Choroid plexus epithelial cell (primary cell): ENCODE measurements around the gene RAMP3.
A peak's percentile ranks its signal among the peaks of the same experiment; 100 is the strongest.
"Not testable (repeated sequence)": the region's sequence is repeated elsewhere in the genome, so short reads cannot be mapped to it uniquely, and the experiment has no call there.

ENCODE experiments used
- DNase-seq: peaks from one replicate; pipeline ENCODE4 v3.0.0-alpha.2; 2010; ENCODE audit warnings: low read depth
- H3K4me3 ChIP-seq: 2 replicates; pipeline ENCODE4 v1.5.1; 2011; ENCODE audit warnings: low read depth, mild to moderate bottlenecking, control low read depth, low read length, moderate library complexity
- CTCF ChIP-seq: conservative IDR thresholded peaks from 2 replicates; pipeline ENCODE4 v1.5.1; 2011; ENCODE audit warnings: low read depth, mild to moderate bottlenecking, control low read depth, inconsistent platforms, low read length, moderate library complexity

RAMP3 gene

GRCh38 chr7:45157653-45158401 is at the start of gene RAMP3:
TSS of gene RAMP3 (plus strand) at chr7:45157791. CDS start at chr7:45157829, 38 bp downstream.
- TF ChIP-seq CTCF: no peak
- H3K4me3 ChIP-seq: no peak within 1 kb of the TSS
- no peak for DNase-seq

- no peak overlapping the region for H3K4me3 ChIP-seq
- DNase-seq: no peak
- no peak for TF ChIP-seq CTCF
These were observed 48.7 kb upstream of the RAMP3 start for GRCh38 chr7:45108863-45109262.

GRCh38 chr7:45111298-45112223 is 46.0 kb upstream of the RAMP3 start, which contains the start of gene TBRG4:
TSS of gene TBRG4 (minus strand) at chr7:45111697. CDS start at chr7:45109237, 2,460 bp downstream.
- TF ChIP-seq CTCF: peak; percentile 44
- peak within 1 kb of the TSS; percentile 99 for H3K4me3 ChIP-seq
- DNase-seq: peak; percentile 93

DNA sequence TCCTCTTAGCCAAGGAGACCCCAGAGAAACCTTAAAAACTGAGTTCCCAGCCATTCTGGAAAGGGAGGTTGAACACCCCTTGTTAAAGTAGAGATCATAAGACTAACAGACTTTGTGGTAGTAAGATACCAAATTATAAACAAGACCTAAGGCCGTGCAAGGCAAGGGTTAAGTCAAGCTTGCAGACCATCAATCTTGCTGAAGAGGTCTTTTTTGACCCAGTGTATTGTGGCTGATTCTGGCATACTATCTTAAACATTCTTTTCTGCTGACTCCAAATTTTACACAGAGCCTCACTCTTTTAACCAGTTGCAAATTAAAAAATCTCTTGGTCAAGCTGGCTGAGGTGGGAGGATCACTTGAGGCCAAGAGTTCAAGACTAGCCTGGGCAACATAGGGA is 44.9 kb upstream of the RAMP3 start:
- DNase-seq: peak; percentile 9
- no peak for TF ChIP-seq CTCF
- no peak overlapping the region for H3K4me3 ChIP-seq

DNA sequence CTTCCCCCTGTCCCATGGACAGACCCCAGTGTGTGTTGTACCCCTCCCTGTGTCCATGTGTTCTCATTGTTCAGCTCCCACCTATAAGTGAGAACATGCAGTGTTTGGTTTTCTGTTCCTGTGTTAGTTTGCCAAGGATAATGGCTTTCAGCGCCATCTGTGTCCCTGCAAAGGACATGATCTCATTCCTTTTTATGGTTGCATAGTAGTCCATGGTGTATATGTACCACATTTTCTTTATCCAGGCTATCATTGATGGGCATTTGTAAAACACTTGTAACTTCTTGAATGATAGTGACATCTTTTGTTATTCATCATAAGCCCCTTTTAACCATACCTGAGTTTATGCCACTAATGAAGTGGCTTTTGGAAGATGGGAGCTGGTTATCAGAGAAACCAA is 43.3 kb upstream of the RAMP3 start:
- not testable (repeated sequence) for DNase-seq, H3K4me3 ChIP-seq

- no peak overlapping the region for H3K4me3 ChIP-seq
- no peak for TF ChIP-seq CTCF
- no peak for DNase-seq
These were observed 42.7 kb upstream of the RAMP3 start for GRCh38 chr7:45114926-45115325.

DNA sequence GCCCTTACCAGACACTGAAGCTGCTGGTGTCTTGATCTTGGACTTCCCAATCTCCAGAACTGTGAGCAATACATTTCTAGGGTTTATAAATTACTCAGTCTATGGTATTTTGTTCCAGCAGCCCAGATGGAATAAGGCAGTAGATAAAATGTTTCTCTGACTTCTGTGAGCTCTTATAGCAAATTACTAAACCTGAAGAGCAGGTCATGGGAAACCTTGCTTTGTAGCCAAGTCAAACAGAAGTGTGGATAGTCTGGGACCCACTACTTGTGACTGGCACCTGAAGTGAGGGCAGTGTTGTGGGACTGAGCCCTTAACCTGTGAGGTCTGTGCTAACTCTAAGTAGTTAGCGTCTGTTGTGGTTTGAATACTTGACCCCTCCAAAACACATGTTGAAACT is 41.5 kb upstream of the RAMP3 start:
- no peak for TF ChIP-seq CTCF
- no peak for DNase-seq

More for the DNA sequence above, 41.5 kb upstream of the RAMP3 start:
- no peak overlapping the region for H3K4me3 ChIP-seq
